Stimulated activated CD8-positive, alpha-beta memory T cell treated with anti-CD3 and anti-CD28 coated beads, Interleukin-15, amount 100 ng/mL, for 48 hours (primary cell): ENCODE results near the gene NTN4.
"Not testable (repeated sequence)": the region's sequence is repeated elsewhere in the genome, so short reads cannot be mapped to it uniquely, and the experiment has no call there.

Experiments used
- DNase-seq, 2 donors: peaks; one replicate each; pipeline ENCODE4 v3.0.0-alpha.2; 2020; ENCODE audit warnings: low read depth in 2 of 2

The NTN4 gene

GRCh38 chr12:95796225-95796981 lies 5.8 kb upstream of the NTN4 start:
- DNase-seq, result no peak

- no peak for DNase-seq
Observed at GRCh38 chr12:95790917-95791849, 619 bp upstream of the NTN4 start.

GRCh38 chr12:95789126-95790032 lies 1.2 kb downstream of the NTN4 start:
- no peak for DNase-seq

- DNase-seq, result no peak
Observed at GRCh38 chr12:95788637-95789036, 1.9 kb downstream of the NTN4 start.

- DNase-seq, result no peak
Observed at GRCh38 chr12:95787274-95787818, 3.2 kb downstream of the NTN4 start.

GRCh38 chr12:95784915-95785314 lies 5.6 kb downstream of the NTN4 start:
- no peak for DNase-seq

- no peak for DNase-seq
Observed at GRCh38 chr12:95784286-95784685, 6.3 kb downstream of the NTN4 start.

- not testable (repeated sequence) for DNase-seq
Observed at GRCh38 chr12:95775466-95775865, 15.1 kb downstream of the NTN4 start.

- no peak for DNase-seq
Observed at GRCh38 chr12:95774311-95775045, 16.1 kb downstream of the NTN4 start.

- DNase-seq, result no peak
Observed at GRCh38 chr12:95773320-95773719, 17.2 kb downstream of the NTN4 start.

GRCh38 chr12:95767703-95768102 lies 22.9 kb downstream of the NTN4 start:
- no peak for DNase-seq

- no peak for DNase-seq
Observed at GRCh38 chr12:95766356-95767019, 24.1 kb downstream of the NTN4 start.

- no peak for DNase-seq
Observed at GRCh38 chr12:95764848-95765247, 25.7 kb downstream of the NTN4 start.

- no peak for DNase-seq
Observed at GRCh38 chr12:95763809-95764253, 26.7 kb downstream of the NTN4 start.

- DNase-seq, result no peak
Observed at GRCh38 chr12:95762123-95762785, 28.3 kb downstream of the NTN4 start.

- no peak for DNase-seq
Observed at GRCh38 chr12:95760371-95760770, 30.2 kb downstream of the NTN4 start.

GRCh38 chr12:95759718-95760117 lies 30.8 kb downstream of the NTN4 start:
- DNase-seq, result no peak

GRCh38 chr12:95759039-95759438 lies 31.5 kb downstream of the NTN4 start:
- no peak for DNase-seq

GRCh38 chr12:95756362-95756761 lies 34.2 kb downstream of the NTN4 start:
- DNase-seq, result no peak
